NCI-H146 (cell line): ENCODE measurements around the gene TNFRSF13B.
"Not testable (repeated sequence)": the region's sequence is repeated elsewhere in the genome, so short reads cannot be mapped to it uniquely, and the experiment has no call there.

Source experiments
- DNase-seq: peaks from one replicate; lab custom pipeline; 2025; lab: John Stamatoyannopoulos, UW

The TNFRSF13B gene

DNA sequence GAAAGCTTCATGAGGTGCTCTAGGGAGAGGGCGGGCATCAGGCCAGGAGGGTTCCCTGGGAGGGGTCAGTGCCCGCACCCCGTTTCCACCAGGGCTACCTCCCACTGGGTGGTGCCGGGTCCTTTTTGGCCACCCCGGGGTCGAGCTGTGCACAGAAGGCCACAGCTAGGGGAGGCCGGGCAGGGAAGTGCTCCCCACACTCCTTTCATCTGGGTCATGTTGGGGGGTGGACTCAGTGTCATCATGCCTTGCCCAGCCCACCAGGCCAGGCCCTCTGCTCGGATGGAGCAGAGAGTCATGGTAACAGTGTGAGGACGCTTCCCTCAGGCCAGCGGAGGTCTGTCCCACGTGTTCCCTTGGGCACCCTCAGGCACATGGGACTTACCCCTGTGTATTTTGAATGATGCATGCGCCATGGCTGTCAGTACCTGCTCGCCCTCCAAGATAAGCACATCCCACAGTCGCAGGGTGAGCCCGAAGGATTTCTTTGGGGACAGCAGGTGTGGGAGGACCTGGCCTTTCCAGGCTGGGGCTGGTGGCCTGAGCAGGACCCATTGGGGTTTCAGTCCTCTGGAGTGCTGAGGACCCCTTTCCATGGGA lies 46.4 kb downstream of the TNFRSF13B start:
- no peak for DNase-seq

DNA sequence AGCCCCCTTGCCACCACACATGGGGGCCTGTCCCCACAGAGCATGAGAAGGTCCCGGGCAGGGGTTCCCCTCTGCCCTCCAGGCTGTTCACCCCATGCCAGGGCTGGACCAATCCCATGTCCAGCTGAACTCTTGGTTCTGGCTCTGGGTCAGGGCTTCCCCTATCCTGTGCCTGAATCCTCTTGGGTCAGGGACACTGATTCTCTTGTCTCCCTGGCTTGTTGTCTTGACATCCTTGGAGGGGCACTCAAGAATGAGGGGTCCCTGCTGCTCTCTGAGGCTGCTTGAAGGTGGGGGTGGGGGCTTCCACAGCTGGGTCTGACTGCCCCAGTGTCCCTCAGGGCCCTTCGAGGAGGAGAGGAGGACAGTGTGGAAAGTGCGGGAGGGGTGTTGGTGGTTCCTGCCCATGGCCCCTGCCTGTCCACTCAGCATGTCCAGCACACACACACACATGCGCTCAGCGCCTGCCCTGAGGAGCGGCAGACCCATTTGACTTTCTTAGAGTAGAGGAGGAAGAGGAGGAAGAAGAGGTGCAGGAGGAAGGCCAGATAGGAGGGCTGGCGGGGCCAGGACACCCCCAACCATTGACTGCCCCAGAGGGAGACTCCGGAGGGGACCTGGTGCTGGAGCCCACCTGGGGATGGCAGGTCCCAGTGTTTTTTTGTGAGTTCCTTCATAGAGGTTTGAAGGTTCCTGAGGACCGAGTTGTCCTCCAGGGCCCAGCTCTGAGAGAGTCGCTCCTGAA lies 47.0 kb downstream of the TNFRSF13B start:
- no peak for DNase-seq

DNA sequence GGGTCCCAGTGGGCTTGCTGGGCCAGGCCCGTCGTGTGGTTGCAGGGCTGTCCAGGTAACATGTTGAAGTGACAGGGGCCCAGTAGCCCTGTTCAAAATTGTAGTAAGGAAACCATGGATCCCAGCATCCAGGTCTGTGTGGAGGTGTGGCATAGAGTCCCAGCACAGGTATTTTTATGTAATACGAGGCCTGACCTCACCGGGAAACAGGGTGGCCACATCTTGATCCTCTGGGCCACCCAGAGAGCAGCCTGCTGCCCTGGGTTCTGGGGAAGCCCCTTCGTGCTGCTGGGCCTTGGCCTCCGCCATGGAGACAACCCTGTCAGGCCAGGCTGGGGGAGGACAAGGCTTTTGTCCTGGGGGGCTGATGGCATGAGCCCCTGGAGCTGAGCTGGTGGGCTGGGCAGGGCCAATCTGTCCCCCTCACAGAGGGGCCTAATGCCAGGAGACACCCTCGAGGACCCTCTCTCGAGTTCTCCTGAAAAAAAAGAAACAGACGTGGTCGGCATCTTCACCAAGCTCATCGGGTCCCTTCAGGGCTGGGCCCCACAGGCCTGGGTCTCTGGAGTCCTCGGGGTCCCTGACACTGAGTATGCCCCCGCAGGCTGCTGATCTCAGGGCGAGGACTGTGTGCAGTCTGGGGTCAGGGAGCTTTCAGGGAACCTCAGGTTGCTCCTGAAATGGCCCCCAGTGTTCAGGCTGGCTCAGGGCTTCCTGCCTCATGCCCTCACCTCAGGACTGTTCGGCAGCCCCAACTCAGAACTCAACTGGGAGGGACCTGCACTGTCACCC lies 47.8 kb downstream of the TNFRSF13B start:
- DNase-seq: no peak

GRCh38 chr17:16923097-16923903 lies 48.6 kb downstream of the TNFRSF13B start:
- no peak for DNase-seq

DNA sequence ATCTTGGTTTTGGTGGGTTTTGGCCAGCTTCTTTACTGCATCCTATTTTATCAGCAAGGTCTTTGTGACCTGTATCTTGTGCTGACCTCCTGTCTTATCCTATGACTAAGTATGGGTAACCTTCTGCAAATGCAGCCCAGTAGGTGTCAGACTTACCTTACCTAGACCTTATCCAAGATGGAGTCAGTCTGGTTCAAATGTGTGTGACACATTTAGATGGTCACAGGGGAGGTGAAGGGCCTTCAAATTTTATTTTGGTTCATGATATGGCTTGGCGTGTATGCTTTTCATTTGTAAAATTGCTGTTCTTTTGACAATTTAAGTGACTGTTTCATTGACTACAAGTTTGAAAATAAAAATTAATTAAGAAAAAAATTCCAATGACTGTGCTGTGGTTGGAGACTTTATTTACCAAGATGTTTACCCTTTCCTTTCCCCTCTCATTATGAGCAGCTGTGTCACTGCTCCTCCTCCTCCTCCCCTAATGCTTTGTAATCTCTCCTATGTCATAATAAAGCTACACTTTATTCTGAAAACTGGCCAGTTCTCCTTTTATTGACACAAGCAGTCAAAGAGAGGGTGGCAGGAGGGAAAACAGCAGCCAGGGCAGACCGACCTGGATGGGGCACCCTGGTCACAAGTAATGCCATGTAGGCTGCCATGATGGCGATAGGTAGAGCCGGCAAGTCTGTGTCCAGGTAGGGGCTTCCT lies 49.4 kb downstream of the TNFRSF13B start:
- DNase-seq: no peak

GRCh38 chr17:16921451-16921850 lies 50.5 kb downstream of the TNFRSF13B start:
- DNase-seq: not testable (repeated sequence)

DNA sequence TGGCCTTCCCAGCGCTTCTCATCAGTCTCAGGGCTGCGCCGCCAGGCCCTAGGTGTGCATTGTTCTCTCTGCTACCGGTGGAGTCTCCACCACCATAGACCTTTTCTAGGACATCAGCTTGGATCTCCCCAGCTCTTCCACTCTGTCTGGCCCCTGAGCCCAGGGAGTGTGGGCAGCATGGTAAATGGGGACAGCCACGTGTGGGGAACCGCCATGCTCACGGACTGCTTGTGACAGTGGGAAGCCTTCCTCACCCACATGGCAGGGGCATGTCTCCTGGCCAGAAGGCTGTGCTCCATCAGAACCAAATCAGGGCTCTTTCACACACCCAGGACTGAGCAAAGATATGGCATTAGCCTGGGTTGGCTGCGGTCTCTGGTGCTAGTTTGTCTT lies 51.3 kb downstream of the TNFRSF13B start:
- DNase-seq: no peak

DNA sequence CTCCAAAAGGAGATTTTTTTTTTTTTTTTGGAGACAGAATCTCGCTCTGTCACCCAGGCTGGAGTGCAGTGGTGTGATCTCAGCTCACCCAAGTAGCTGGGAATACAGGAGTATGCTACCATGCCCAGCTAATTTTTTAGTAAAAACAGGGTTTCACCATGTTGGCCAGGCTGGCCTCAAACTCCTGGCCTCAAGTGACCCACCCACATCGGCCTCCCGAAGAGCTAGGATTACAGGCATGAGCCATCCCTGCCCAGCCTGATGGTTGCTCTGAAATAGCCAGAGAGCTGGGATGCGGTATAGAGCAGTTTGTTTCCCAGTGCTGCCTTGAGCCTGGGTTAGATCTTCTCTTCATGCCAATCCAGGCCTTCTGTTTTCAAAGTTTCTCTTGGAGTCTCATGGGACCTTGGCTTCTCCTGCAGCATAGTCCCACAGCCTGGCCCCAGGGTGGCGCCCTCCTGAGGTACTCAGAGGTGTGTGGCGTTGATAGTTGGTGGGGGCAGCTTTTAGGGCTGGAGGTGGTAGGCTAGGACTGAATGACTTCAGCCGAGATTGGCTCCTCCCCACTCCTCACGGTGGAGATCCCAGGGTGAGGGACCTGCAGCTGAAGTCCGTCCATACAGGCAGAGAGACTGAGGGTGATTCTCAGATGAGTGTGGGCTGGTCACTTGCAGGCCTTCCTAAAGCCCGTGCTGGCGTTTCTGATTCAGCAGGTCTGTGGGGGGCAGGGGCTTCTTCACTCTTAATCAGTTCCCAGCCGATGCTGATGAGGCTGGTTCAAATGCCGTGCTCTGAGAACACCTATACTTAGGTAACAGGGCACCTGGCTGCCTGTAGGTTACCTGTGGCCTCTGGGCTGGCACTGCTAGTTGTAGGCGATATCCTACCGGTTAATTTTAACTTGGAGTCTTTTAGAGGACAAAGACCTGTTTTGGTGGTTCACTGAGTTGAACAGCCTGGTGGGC lies 52.0 kb downstream of the TNFRSF13B start:
- no peak for DNase-seq

DNA sequence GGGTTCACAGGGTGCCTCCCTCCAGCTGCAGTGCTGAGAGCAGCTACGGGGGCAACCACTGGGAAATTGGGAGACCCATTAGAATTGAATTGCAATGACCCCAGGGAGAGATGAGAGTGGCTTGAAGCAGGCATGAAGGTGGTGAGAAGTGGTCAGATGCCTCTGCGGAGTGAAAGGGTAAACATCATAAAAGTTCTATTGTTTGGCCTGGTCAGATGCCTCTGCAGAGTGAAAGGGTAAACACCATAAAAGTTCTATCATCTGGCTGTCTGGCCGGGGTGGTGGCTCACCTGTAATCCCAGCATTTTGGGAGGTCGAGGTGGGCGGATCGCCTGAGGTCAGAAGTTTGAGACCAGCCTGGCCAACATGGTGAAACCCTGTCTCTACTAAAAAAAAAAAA lies 53.5 kb downstream of the TNFRSF13B start:
- no peak for DNase-seq

GRCh38 chr17:16917671-16918394 lies 54.1 kb downstream of the TNFRSF13B start:
- DNase-seq: no peak

DNA sequence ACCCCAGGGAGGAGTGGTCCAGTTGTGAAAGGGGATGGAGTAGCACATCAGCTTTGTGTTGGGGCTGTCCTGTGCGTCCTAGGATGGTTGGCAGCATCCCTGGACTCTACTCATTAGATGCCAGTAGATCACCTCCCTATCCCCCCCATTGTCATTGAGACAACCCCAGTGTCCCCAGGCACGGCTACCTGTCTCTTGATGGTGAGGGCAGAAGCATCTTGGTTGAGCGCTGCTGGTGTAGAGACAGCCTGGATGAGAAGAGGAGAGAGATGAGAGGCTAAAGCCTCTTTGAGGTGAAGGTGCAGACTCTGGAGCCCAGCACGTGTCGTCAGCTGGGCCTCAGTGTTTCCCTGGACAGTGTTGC lies 55.4 kb downstream of the TNFRSF13B start:
- DNase-seq: no peak

- peak; percentile 82 for DNase-seq
Measured at GRCh38 chr17:16915752-16916556, 56.0 kb downstream of the TNFRSF13B start.

DNA sequence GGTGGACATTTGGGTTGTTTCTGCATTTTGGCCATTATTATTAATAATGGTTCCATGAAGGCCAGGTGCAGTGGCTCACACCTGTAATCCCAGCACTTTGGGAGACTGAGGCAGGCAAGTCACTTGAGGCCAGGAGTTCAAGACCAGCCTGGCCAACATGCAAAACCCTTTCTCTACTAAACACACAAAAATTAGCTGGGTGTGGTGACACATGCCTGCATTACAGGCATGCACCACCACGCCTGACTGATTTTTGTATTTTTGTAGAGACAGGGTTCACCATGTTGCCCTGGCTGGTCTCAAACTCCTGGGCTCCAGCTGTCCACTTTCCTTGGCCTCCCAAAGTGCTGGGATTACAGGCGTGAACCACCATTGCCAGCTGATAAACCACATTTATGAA lies 58.5 kb downstream of the TNFRSF13B start:
- no peak for DNase-seq

GRCh38 chr17:16912021-16912962 lies 59.6 kb downstream of the TNFRSF13B start:
- no peak for DNase-seq

DNA sequence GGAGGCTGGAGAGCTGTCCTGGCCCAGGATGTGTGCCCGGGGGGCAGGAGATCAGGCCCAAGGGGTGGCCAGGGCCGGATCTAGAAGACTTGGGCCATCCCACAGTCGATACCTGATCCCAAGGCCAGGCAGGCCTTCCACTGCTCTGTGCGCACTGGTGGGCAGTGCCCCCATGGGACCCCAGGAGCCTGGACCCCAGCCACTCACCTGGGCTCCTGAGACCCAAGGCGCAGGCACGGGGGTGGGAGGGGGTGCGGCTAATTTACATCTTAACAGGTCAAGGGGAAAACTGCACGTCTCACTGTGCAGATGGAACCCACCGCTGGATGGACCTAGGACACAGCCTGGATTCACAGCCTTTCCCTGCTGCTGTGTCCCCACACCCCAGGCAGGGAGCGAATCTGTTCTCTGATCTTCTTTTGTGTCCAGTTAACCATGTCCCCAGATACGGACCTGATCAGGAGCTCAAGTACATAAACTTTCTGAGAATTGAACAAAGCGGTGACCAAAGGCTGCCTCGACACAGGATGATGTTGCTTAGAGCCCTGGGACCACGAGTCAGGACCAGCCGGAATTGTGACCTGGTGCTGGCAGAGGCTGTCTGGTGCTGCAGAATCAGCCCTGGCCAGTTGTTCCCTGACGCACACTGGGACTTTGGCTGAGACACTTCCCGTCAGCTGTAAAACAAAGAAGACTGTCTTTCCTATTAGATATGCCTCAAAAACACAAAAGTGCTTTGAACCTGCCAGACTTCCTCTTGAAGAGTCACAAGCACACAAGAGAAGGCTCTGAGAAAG lies 60.6 kb downstream of the TNFRSF13B start:
- no peak for DNase-seq

- DNase-seq: no peak
Measured at GRCh38 chr17:16910341-16910740, 61.6 kb downstream of the TNFRSF13B start.
